NCI-H2227 treated with DMSO at 0.1 percent for 48 hours (cell line): ENCODE measurements around the gene NDRG2.
A peak's percentile ranks its signal among the peaks of the same experiment; 100 is the strongest.
"Not testable (repeated sequence)": the region's sequence is repeated elsewhere in the genome, so short reads cannot be mapped to it uniquely, and the experiment has no call there.

Source experiments
- DNase-seq: peaks from one replicate; lab custom pipeline; 2025; lab: John Stamatoyannopoulos, UW

The NDRG2 gene

DNA sequence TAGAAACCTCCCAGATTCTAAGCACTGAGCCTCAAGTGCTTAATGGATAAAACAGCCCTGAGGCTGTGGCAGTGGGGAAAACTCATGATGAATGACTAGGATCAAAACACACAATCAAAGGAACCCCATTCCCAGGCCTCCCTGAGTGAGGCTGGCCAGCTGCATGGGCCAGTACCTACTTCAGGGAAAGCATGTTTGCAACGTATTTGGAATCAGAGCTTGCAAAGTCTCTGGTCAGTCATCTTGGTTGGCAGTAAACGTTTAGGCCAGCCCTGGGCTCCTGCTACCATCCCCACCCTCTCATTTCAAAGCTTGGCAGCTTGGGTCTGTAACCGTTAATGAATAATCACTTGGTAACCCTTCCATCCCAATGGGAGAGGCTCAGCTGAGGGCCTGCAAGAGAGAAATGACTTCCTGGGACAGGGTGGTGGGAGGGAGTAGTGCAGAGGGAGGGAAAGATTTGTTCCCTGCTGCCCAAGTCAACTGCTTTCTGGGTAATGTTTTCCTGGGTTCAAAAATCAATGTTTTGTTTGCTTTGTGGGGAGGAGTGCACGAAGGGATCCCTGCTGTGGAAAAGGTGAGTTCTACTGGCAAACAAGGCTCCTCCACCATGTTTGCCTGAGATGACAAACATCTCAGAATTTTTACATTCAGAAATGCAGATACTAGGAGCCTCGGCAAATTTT lies 30.7 kb upstream of the NDRG2 start:
- DNase-seq: no peak

DNA sequence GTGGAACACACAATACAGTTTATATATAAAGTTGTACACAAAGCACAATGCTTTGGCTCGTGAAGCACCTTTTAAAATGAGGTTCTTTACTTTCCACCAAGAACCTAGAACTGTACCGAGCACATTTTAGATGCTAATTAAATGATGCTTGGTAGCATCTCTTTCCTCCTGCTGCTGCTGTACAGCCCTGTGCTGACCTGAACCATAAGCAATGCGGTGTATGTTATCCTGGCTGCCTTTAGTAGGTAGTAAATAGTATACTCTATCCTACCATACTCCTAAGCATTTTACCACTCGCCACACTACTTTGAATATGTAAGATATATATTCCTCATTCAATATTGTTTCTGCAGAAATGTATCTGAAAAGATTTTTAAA lies 29.9 kb upstream of the NDRG2 start:
- DNase-seq: no peak

- DNase-seq: no peak
Observed at GRCh38 chr14:21054123-21054767, 29.4 kb upstream of the NDRG2 start.

GRCh38 chr14:21053184-21054122 lies 28.6 kb upstream of the NDRG2 start:
- DNase-seq: no peak

- no peak for DNase-seq
Observed at GRCh38 chr14:21050597-21050996, 25.7 kb upstream of the NDRG2 start.

DNA sequence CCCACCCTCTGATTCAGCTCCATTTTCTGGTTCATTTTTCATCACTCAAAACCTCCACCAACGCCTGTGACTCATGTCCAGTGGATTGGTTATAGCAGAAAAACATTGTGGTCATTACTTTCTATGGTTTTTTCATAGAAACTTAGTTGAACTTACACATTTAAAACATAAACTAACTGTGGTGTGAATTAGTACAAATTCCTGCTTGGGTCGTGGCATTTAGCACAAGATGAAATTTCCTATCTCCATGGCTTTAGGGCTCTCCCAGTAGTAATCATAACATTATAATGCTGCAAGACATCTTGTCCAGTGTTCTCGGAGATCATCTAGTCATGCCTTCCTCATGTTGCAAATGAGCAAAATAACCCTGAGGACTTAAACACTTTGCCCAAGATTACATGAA lies 24.4 kb upstream of the NDRG2 start:
- DNase-seq: no peak

- no peak for DNase-seq
Observed at GRCh38 chr14:21048638-21049037, 23.8 kb upstream of the NDRG2 start.

GRCh38 chr14:21047378-21047781 lies 22.5 kb upstream of the NDRG2 start:
- no peak for DNase-seq

- DNase-seq: no peak
Observed at GRCh38 chr14:21043974-21044618, 19.2 kb upstream of the NDRG2 start.

DNA sequence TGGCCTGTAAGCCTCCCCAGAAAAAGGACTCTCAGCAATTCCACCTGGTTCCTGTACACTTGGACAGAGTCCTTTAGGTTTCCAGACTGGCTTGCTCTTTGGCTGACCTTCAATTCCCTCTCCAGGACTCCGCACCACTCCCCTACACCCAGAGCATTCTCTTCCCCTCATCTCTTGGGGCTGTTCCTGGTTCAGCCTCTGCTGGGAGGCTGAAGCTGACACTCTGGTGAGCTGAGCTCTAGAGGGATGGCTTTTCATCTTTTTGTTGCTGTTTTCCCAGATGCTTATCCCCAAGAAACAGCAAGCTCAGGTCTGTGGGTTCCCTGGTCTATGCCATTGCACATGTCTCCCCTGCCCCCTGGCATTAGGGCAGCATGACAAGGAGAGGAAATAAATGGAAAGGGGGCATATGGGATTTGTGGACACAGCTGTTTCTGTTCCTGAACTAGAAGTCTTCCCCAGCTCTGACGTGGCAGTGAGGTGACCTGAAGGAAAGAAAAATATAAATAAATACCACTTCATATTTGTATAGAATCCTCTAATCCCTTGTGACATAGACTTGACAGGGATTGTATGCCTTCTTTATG lies 18.6 kb upstream of the NDRG2 start:
- DNase-seq: no peak

GRCh38 chr14:21042918-21043317 lies 18.1 kb upstream of the NDRG2 start:
- no peak for DNase-seq

DNA sequence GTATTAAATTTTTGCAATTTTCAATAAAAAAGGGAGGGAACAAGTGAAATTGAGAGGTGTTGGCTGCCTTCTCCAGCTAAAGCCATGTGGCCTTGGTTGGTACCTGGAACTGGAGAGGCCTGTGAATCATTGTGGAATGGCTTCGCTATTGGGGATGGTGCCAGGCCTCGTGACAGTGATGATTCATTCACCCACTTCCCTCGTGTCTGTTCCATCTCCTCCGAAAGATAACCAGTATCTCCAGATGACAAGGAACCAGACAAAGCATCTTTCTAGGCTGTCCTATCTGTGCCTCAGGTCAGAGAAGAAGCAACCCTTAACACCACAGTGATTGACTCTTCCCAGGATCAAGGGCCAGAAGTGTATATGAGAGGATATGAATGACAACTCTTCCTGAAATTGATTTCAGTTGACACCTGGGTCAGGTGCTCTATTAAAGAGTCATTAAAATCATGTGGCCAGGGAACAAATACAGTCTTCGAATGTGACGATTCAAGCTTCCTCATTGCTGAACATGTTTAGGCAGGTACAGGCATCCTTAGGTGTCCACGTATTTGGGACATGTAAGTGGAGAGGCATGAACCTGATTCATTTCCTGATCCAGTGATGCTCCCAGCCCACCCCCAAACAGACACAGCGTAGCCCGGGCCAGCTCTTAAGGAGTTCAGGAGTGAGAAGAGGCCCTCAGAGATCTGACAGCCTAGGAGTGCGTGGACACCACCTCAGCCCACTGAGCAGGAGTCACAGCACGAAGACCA lies 17.0 kb upstream of the NDRG2 start, which contains the start of gene RNASE7:
Gene RNASE7 (plus strand): TSS at position 687 of the 758 bp plus-strand sequence. CDS start 631 bp downstream, outside the sequence.
- no peak for DNase-seq

DNA sequence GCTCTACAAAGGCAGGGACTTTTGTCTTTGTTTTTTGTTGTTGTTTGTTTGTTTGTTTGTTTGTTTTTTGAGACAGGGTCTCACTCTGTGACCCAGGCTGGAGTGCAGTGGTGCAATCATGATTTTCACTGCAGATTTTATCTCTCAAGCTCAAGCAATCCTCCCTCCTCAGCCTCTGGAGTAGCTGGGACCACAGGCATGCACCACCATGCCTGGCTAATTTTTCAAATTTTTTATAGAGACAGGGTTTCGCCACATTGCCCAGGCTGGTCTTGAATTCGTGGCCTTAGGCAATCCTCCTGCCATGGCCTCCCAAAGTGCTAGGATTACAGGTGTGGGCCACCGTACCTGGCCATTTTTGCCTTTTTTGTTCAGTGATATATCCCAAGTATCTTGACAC lies 16.1 kb upstream of the NDRG2 start:
- not testable (repeated sequence) for DNase-seq

DNA sequence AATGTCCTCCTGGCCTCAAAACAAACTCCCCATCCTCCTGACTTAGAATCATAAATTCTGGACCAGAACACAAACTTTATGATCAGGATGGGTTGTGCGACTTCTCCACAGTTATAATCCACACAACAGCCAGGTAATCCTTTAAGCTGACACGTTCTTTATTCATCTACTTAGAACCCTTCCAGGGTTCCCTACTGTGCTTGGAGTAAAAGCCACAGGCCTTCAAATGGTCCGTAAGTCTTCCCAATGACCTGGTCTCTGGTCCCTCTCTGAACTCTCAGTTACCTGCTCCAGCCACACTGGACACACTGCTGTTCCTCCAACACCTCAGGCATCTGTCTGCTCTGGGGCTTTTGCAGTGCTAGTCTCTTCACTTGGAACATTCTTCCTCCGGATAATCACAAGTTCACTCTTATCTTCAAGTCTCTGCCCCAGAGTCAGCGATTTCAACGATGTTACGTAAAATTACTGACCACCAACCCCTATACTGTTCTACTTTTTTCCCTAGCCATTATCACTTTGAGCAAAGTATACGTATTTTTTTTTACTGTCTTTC lies 15.6 kb upstream of the NDRG2 start:
- DNase-seq: no peak

- peak; percentile 71 for DNase-seq
Observed at GRCh38 chr14:21039585-21040369, 14.9 kb upstream of the NDRG2 start.

DNA sequence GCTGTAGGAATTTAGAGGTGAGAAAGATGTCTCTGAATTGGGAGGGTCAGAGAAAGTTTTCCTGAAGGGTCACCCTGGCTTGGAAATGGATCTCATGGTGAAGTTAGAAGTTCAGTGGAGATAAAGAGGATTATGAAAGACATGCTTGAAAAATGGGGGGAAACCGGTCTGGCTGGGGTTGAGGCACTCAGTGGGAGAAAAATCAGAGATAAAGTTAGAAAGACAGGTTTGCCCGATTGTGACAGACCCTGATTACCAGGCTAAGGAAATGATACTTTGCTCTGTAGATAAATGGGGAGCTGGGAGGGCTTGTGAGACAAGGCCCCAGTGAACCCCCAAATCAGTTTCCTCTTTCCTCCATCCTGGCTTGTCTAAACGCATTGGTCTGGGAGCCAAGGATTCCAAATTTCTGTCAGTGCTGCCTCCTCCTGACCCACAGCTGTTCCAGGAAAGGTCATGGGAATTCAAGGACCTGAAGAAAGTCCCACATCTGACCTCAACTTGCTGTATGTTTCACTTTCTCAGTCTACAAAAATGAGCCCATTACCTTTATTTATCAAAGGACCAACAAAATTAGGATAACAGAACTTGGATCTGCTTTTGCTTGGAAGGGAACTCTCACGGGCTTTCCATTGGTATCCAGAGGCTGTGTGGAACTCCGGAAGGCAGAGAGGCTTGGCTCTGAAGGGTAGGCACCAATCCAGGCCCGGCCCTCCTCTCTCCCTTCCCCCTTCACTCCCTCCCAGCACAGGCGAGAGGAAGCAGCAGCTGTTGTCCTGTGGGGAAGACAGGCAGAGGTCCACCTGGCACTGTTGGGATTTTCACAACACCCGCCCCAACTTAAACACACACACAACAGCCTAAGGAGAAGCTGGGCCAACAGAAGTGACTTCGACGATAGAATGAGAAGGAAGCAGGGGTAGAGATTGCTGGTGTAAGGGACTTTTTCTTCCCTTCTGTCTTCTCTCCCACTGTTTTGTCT lies 13.9 kb upstream of the NDRG2 start:
- peak; percentile 16 for DNase-seq

DNA sequence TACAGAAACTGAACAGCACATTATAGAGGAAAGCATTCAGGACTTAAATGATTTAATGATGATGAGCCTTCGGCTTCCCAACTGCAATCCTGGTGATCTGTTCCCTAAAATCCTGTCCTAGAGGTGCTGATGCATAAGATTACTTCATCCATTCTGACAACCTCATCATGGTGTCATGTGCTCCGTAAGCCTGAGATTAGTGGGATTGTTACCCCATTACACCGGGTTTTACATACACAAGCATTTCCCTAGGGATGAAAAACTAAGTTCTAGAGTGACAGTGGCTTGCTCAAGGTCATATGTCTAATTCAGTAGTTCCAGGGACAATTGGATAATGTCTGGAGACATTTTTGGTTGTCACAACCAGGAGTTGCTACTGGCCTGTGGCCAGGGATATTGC lies 12.3 kb upstream of the NDRG2 start:
- DNase-seq: no peak

DNA sequence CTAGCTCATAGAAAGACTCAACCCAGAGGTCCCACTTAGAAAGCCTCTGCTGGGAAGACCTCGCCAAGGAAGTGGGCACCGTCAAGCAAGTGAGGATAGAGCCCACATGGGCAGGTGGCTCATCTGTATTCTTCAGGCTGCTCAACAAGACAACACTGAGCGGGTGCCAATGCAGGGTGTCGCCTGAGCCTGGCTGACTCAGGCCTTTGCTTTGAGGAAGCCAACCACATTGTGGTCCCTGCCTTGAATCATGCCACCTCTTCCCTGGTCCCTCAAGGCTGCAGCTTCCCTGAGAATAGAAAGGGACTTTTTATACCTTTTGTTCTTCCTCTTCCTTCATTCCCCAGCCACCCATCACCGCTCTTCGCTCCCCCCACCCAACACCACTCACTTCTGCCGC lies 11.9 kb upstream of the NDRG2 start:
- DNase-seq: no peak

- no peak for DNase-seq
Observed at GRCh38 chr14:21034707-21035106, 9.8 kb upstream of the NDRG2 start, which contains the start of gene RNASE13. RNASE13 (minus strand) TSS chr14:21034807; CDS start chr14:21034288, 519 bp downstream.
